Thoracic aorta (tissue), 2 donors: Measurements from ENCODE around the gene EEF1AKMT1. TPM values are rescaled to one million over a fixed set of nuclear protein-coding genes. Genes with fewer than 3 reads are reported as not detected.
"Not testable (repeated sequence)": the region's sequence is repeated elsewhere in the genome, so short reads cannot be mapped to it uniquely, and the experiment has no call there.

Experiments used
- ATAC-seq: fragments of 150-250 bp; one replicate; pipeline ENCODE4 v1.8.0; 2017; ENCODE audit warnings: low read depth; ENCODE audit not compliant: insufficient number of reproducible peaks, low FRiP score
- DNase-seq: peaks from one replicate; pipeline ENCODE4 v3.0.0-alpha.2; 2020; ENCODE audit warnings: low spot score
- H3K27ac ChIP-seq, 2 donors: fragments of 200-600 bp; sonication (generic); 1 replicate in 1 of 2; 2 replicates in 1 of 2; pipeline ENCODE4 v1.5.1; 2016; ENCODE audit warnings: mild to moderate bottlenecking in 2 of 2, moderate library complexity in 2 of 2
- H3K27me3 ChIP-seq: fragments of 200-600 bp; sonication (generic); replicated peaks from 2 replicates; pipeline ENCODE4 v1.6.0; 2016; ENCODE audit warnings: mild to moderate bottlenecking; ENCODE audit not compliant: insufficient read depth
- H3K36me3 ChIP-seq: fragments of 200-600 bp; sonication (generic); one replicate; pipeline ENCODE4 v1.5.1; 2016
- H3K4me1 ChIP-seq, 2 donors: fragments of 200-600 bp; sonication (generic); 1 replicate in 1 of 2; 2 replicates in 1 of 2; pipeline versions ENCODE4 v1.5.1 to v1.6.0; 2016; ENCODE audit warnings: low read depth in 2 of 2, mild to moderate bottlenecking in 1 of 2; ENCODE audit not compliant: control insufficient read depth in 1 of 2
- H3K4me3 ChIP-seq: fragments of 200-600 bp; sonication (generic); 2 replicates; pipeline ENCODE4 v1.5.1; 2016; ENCODE audit warnings: mild to moderate bottlenecking
- H3K9me3 ChIP-seq: fragments of 200-600 bp; sonication (generic); 2 replicates; pipeline ENCODE4 v1.5.1; 2016
- total RNA-seq, 2 donors: library from RNA; depleted of rRNA; stranded (reverse); fragments of >200 nt; gene quantifications; one replicate each; pipeline versions ENCODE4 v1.1.0 to v1.2.3, GENCODE V29; 2016
- TF ChIP-seq, protein P1 (sequence below): fragments of 200-600 bp; sonication (generic); IDR thresholded peaks from one replicate; pipeline ENCODE4 v1.5.1; 2019; ENCODE audit warnings: antibody characterized with exemption

Gene EEF1AKMT1
- total RNA-seq, 2 donors from 2014 or later = 8.4 to 12.7 TPM

DNA sequence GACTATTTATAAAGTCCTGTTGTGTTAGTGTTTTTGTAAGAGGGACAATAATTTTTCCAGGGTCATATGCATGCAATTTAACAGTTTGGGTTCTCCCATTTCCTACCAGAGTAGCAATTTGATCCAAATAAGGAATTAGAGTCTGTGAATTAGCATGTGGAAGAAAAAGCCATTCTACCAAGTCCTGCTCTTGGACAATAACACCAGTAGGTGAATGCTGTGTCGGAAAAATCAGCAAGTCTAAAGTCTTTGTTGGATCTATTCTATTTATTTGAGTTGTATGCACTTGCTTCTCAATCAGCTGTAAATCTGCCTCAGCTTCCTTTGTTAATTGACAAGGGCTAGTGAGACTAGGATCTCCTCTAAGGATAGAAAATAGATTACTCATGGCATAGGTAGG, 91.7 kb downstream of the EEF1AKMT1 start:
- TF ChIP-seq, protein P1, sequence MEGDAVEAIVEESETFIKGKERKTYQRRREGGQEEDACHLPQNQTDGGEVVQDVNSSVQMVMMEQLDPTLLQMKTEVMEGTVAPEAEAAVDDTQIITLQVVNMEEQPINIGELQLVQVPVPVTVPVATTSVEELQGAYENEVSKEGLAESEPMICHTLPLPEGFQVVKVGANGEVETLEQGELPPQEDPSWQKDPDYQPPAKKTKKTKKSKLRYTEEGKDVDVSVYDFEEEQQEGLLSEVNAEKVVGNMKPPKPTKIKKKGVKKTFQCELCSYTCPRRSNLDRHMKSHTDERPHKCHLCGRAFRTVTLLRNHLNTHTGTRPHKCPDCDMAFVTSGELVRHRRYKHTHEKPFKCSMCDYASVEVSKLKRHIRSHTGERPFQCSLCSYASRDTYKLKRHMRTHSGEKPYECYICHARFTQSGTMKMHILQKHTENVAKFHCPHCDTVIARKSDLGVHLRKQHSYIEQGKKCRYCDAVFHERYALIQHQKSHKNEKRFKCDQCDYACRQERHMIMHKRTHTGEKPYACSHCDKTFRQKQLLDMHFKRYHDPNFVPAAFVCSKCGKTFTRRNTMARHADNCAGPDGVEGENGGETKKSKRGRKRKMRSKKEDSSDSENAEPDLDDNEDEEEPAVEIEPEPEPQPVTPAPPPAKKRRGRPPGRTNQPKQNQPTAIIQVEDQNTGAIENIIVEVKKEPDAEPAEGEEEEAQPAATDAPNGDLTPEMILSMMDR = no peak
- no peak overlapping the region for H3K4me3 ChIP-seq
- ATAC-seq = no peak
- H3K4me1 ChIP-seq = no peaks in the 10 kb centered on the region
- no peaks in the 10 kb centered on the region for H3K36me3 ChIP-seq
- no peaks in the 10 kb centered on the region for H3K27me3 ChIP-seq
- no peak for DNase-seq
- H3K9me3 ChIP-seq = no peaks in the 10 kb centered on the region
- H3K27ac ChIP-seq = no peak overlapping the region

DNA sequence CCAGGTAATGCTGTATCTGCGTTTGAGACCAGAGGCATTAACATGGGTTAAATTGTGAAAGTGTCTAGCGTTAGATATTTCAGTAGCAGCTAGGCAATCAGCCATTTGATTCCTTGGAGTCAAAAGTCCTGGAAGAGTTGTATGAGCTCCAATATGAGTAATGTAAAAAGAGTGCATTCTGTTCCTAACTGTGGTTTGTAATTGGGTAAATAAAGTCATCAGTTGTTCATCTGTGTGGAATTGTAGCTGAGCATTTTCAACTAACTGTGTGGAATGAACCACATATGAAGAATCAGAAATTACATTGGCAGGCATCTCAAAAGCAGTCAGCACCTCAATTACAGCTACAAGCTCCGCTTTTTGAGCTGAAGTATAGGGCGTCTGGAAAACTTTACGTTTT, 92.3 kb downstream of the EEF1AKMT1 start:
- H3K27ac ChIP-seq, H3K9me3 ChIP-seq, H3K4me3 ChIP-seq, H3K27me3 ChIP-seq, ATAC-seq, DNase-seq, H3K36me3 ChIP-seq, H3K4me1 ChIP-seq: not testable (repeated sequence)

DNA sequence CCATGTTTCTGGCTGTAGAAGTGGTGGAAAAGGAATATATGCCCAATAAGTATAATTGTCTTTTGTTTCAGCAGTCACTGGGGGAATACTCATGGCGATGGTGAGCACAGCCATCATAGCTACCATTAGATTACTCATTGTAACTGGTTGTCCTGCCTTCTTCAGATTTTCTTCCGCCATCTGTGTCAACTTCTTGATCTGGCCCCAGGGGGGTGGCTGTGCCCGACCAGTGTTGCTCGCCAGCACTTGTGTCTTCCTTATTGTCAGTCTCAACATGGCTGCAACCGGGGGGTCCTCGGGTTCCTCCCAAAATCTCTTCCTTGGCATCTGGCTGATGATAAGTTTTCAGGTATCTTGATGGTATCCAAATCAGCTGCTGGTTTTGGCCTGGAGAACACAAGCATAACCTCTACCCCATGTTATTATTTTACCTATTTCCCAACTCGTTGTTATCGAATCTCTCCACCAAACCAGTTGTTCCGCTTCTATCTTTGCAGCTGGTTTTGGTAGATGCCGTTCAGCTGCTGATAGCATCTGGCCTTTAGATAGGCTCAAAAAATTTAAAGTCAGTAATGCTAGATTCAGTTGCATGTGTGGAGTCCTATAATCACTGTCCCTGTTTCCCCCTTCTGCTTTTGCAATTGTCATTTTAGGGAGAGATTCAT, 93.2 kb downstream of the EEF1AKMT1 start:
- TF ChIP-seq, protein P1 = no peak
- H3K9me3 ChIP-seq = no peaks in the 10 kb centered on the region
- no peak overlapping the region for H3K4me3 ChIP-seq
- H3K4me1 ChIP-seq = no peaks in the 10 kb centered on the region
- no peaks in the 10 kb centered on the region for H3K27me3 ChIP-seq
- DNase-seq = no peak
- no peaks in the 10 kb centered on the region for H3K36me3 ChIP-seq
- no peak overlapping the region for H3K27ac ChIP-seq
- no peak for ATAC-seq

DNA sequence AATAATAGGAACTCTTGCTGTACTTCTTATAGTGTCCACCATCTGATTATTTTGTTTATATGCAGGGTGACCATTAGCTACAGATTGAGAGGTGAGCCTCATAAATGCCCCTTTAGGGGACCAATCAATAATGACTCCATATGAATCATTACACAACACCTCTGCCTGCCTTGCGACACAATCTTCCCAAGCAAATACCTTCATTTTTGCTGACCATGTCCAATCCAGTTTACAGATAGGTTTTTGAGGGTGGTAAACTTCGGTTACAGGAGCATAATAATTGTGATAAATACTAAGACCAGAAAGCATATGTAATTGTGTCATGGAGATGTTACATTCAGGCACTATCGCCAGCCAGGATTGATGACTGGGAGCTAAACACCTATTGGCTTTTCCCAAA, 93.9 kb downstream of the EEF1AKMT1 start:
- H3K9me3 ChIP-seq = no peaks in the 10 kb centered on the region
- ATAC-seq = no peak
- no peak for DNase-seq
- H3K36me3 ChIP-seq = no peaks in the 10 kb centered on the region
- H3K4me1 ChIP-seq = no peaks in the 10 kb centered on the region
- H3K27me3 ChIP-seq = no peaks in the 10 kb centered on the region
- TF ChIP-seq, protein P1 = no peak
- H3K27ac ChIP-seq = no peak overlapping the region
- no peak overlapping the region for H3K4me3 ChIP-seq

Other genes with a start within 250 kb of the EEF1AKMT1 start
- 10 to 100 TPM; 38.9 to 57.4 TPM for gene CRYL1, start 248.1 kb downstream of the EEF1AKMT1 start, total RNA-seq
- gene IFT88, start 206.8 kb downstream of the EEF1AKMT1 start, total RNA-seq = 10 to 100 TPM in 1 of 2 donors, 1 to 10 TPM in 1; 8.8 to 13.0 TPM
- gene IL17D, start 70.3 kb downstream of the EEF1AKMT1 start, total RNA-seq = 10 to 100 TPM in 1 of 2 donors, 1 to 10 TPM in 1; 6.6 to 10.3 TPM
- gene XPO4, start 128.8 kb upstream of the EEF1AKMT1 start, total RNA-seq = 10 to 100 TPM; 19.3 to 24.8 TPM